ENCODE results near the gene RFLNA. TPM values are rescaled to one million over a fixed set of nuclear protein-coding genes. Genes with fewer than 3 reads are reported as not detected.

The RFLNA gene
- total and polyA plus RNA-seq, 7 donors, result 0.83 to 57.1 (median 17.6) TPM; not detected in 2

DNA sequence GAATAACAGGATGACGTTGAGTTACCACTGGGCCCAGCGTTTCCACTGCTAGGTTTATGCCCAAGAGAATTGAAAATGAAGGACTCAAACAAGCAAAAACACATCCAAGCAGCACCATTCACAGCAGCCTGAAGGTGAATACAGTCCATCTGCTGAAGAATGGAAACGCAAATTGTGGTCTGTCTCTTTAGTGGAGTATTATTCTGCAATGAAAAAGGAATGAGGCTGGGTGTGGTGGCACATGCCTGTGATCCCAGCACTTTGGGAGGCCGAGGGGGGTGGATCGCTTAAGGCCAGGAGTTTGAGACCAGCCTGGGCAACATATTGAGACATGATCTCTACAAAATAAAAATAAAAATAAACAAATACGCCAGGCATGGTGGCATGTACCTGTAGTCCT lies 41.9 kb upstream of the RFLNA start:
- DNase-seq, result no peak
- Histone ChIP-seq H3K36me3 (no peaks in the 10 kb centered on the region), H3K27ac (no peak overlapping the region), H3K27me3 (no peaks in the 10 kb centered on the region), H3K4me1 (no peaks in the 10 kb centered on the region), H3K4me3 (no peak overlapping the region), H3K9me3 (no peaks in the 10 kb centered on the region)
- intact Hi-C loops (cut with DNase I), result no loop called here
- no peak for TF ChIP-seq POLR2A (IDR thresholded peaks at IDR 0.05)
- no peak for TF ChIP-seq POLR2AphosphoS5 (IDR thresholded peaks at IDR 0.05)
- TF ChIP-seq EP300 (IDR thresholded peaks at IDR 0.05), result no peak
- no peak for TF ChIP-seq CTCF (IDR thresholded peaks at IDR 0.05)
- 94% methylated on average over 6 of the region's 6 CpGs for WGBS, 2 donors

DNA sequence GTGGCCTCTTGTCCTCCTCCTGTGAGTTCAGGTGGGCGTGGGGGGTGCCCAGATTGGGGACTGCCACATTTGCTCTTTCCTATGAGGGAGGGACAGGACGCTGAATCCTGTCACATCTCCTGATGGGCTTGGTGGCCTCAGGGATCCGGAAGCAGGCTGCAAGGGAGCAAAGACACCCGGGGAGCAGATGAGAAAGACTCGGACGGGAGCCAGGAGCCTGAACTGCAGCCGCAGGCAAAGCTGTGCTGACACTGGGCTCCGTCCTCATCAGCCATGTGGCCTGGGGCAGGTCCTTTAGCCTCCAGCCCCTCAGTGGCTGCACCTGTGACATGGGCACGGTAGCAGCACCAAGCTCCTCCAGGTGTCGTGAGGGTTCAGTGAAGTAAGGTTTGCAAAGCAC lies 40.8 kb upstream of the RFLNA start:
- Histone ChIP-seq H3K27me3 (no peaks in the 10 kb centered on the region), H3K4me3 (no peak overlapping the region), H3K36me3 (no peaks in the 10 kb centered on the region), H3K27ac (no peak overlapping the region), H3K4me1 (no peaks in the 10 kb centered on the region), H3K9me3 (no peaks in the 10 kb centered on the region)
- TF ChIP-seq CTCF (IDR thresholded peaks at IDR 0.05) (no peak), EP300 (IDR thresholded peaks at IDR 0.05) (no peak), POLR2AphosphoS5 (IDR thresholded peaks at IDR 0.05) (no peak), POLR2A (IDR thresholded peaks at IDR 0.05) (no peak)
- intact Hi-C loops (cut with DNase I), result no loop called here
- 78 to 90% methylated on average over 10 of the region's 10 CpGs for WGBS, 2 donors
- DNase-seq, result no peak

GRCh38 chr12:124259154-124260066 lies 35.5 kb upstream of the RFLNA start:
- Histone ChIP-seq H3K36me3 (no peaks in the 10 kb centered on the region), H3K4me1 (no peaks in the 10 kb centered on the region), H3K27ac (no peak overlapping the region), H3K4me3 (no peak overlapping the region), H3K27me3 (no peaks in the 10 kb centered on the region), H3K9me3 (no peaks in the 10 kb centered on the region)
- WGBS, 2 donors, result 42 to 67% methylated on average over 23 of the region's 23 CpGs
- no peak for DNase-seq
- TF ChIP-seq POLR2A (IDR thresholded peaks at IDR 0.05) (no peak), CTCF (IDR thresholded peaks at IDR 0.05) (no peak), POLR2AphosphoS5 (IDR thresholded peaks at IDR 0.05) (no peak), EP300 (IDR thresholded peaks at IDR 0.05) (no peak)
- intact Hi-C loops (cut with DNase I), result no loop called here

DNA sequence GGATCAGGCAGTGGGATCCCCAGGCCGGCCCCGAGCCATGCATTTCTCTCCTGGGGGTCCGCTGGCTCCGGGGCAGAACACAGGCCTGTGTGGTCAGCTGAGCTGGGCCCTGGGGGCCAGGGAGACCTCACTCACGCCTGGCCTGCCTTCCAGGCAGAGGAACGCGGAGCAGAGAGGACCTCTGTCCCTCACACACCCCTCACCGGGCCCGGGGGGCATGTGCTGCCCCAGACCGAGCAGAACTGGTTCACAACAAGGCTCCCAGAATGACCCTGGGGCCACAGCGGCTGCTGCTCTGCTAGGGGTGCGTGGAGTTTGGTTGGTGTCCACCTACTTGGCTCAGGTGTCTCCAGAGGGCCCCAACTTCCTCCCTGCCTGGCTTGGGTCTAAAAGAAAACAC lies 33.0 kb upstream of the RFLNA start:
- Histone ChIP-seq H3K36me3 (no peaks in the 10 kb centered on the region), H3K27me3 (peaks cover 0 to 6% (median 0%) of the 10 kb centered on the region in 3 donors), H3K9me3 (no peaks in the 10 kb centered on the region), H3K4me3 (no peak overlapping the region), H3K4me1 (no peaks in the 10 kb centered on the region), H3K27ac (no peak overlapping the region)
- DNase-seq, result no peak
- WGBS, 2 donors, result 92 to 95% methylated on average over 12 of the region's 12 CpGs
- intact Hi-C loops (cut with DNase I), result no loop called here
- TF ChIP-seq CTCF (IDR thresholded peaks at IDR 0.05) (no peak), EP300 (IDR thresholded peaks at IDR 0.05) (no peak), POLR2AphosphoS5 (IDR thresholded peaks at IDR 0.05) (no peak), POLR2A (IDR thresholded peaks at IDR 0.05) (no peak)

Data from sigmoid colon (tissue), 7 donors.